Epithelial cell of esophagus (primary cell): ENCODE data around the gene RBM42.

Experiments
- DNase-seq: peaks from one replicate; pipeline ENCODE4 v3.0.0; 2010; ENCODE audit warnings: low read depth
- H3K4me3 ChIP-seq: 2 replicates; pipeline ENCODE4 v1.5.1; 2011; ENCODE audit warnings: mild to moderate bottlenecking, low read length, control low read depth
- TF ChIP-seq, protein P1 (sequence below): IDR thresholded peaks from 2 replicates; pipeline ENCODE4 v1.5.1; 2011; ENCODE audit warnings: low read depth, mild to moderate bottlenecking, low read length, control low read depth, inconsistent platforms; ENCODE audit not compliant: insufficient read depth; ENCODE audit errors: missing control alignments

Gene RBM42

DNA sequence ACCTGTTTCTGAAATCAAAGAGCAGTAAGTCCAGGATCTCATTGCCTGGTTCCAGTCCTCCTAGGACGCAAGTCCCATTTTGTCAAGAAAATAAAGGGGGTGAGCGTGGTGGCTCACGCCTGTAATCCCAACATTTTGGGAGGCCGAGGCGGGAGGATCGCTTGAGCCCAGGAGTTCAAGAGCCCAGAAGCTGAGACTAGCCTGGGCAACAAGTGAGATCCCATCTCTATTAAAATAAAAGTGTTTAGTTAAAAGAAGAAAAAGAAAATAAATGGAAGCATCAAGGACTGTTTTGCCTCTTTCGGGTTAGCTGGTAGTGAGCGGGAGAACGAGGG is 16.6 kb upstream of the RBM42 start:
- TF ChIP-seq, protein P1, sequence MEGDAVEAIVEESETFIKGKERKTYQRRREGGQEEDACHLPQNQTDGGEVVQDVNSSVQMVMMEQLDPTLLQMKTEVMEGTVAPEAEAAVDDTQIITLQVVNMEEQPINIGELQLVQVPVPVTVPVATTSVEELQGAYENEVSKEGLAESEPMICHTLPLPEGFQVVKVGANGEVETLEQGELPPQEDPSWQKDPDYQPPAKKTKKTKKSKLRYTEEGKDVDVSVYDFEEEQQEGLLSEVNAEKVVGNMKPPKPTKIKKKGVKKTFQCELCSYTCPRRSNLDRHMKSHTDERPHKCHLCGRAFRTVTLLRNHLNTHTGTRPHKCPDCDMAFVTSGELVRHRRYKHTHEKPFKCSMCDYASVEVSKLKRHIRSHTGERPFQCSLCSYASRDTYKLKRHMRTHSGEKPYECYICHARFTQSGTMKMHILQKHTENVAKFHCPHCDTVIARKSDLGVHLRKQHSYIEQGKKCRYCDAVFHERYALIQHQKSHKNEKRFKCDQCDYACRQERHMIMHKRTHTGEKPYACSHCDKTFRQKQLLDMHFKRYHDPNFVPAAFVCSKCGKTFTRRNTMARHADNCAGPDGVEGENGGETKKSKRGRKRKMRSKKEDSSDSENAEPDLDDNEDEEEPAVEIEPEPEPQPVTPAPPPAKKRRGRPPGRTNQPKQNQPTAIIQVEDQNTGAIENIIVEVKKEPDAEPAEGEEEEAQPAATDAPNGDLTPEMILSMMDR = no peak
- peak overlapping the region; percentile 99 for H3K4me3 ChIP-seq
- no peak for DNase-seq

DNA sequence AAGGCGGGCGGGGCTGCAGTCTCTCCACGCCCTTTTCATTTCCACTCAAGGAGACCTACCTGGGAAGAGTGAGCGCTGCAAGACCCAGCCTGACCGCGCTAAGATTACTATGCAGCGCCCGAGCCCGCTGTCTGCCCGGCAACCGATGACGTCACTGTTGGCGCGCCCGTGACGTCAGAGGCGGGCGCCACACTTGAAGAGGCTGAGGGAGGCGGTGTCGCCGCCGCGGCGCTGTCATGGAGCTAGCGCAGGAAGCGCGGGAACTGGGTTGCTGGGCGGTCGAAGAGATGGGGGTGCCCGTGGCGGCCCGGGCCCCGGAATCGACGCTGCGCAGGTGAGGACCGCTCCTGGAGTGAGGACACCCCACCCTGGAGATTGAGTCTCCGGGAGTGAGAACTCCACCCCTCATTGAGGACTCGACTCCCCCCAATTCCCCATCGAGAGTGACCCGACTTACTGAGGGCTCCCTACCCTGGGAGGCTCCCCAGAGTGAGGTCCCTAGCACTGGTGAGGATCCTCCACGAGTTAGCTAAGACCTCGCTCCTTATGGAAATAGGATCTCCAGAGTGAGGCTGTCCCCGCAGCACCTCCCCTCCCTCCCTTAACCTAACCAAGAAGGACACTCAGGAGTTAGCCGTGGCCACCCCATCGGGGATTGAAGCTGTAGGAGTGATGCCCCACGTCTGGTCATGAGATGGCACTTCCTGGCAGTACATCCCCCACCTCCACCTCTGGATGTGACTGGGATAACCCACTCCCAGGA is 16.1 kb upstream of the RBM42 start, which contains the start of gene HAUS5:
TSS of gene HAUS5 (plus strand) at position 177 of the 763 bp plus-strand sequence. CDS start at position 237, 60 bp downstream.
- TF ChIP-seq, protein P1 = no peak
- peak within 1 kb of the TSS; percentile 99 for H3K4me3 ChIP-seq
- DNase-seq = peak; percentile 94

DNA sequence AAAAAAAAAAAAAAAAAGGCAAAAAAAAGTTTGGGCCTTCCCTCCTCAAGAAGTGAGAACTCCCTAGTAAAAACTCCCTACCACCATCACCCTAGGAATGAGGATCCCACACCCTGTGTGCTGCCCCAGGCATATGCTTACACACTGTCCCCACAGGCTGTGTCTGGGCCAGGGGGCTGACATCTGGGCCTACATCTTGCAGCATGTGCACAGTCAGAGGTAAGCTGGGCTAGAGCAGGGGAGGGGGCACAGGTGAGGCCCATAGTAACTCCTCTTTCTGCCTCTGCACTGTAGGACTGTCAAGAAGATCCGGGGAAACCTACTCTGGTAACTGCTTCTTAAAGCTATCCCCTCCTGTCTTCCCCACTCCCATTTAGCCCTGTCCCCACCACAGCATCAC is 15.3 kb upstream of the RBM42 start:
- no peak for DNase-seq
- no peak overlapping the region for H3K4me3 ChIP-seq
- TF ChIP-seq, protein P1 = no peak

DNA sequence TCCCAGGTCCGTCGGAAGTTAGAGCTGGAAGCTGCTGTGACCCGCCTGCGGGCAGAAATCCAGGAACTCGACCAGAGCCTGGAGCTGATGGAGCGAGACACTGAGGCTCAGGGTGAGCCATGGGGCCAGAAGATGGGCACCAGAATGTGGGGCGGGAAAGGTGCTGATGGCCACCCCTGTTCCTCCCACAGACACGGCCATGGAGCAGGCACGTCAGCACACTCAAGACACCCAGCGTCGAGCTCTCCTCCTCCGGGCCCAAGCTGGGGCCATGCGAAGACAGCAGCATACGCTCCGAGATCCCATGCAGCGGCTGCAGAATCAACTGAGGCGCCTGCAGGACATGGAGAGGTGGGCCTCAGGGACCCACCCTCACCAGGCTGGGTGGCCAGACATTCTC is 13.8 kb upstream of the RBM42 start:
- H3K4me3 ChIP-seq = no peak overlapping the region
- TF ChIP-seq, protein P1 = no peak
- DNase-seq = no peak

DNA sequence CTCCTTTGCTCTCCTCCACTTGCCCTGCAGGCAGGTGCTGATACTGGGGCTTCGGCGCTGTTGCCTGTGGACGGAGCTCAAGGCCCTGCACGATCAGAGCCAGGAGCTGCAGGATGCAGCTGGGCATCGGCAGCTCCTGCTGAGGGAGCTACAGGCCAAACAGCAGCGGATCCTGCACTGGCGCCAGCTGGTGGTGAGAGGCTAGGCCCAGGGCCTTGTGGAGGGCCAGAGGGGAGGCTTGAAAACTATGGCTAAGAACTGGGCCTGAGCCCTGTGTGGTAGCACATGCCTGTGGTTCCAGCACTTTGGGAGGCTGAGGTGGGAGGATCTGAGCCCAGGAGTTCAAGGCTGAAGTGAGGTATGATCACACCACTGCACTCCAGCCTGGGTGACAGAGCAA is 10.0 kb upstream of the RBM42 start:
- H3K4me3 ChIP-seq = no peak overlapping the region
- TF ChIP-seq, protein P1 = no peak
- DNase-seq = no peak

DNA sequence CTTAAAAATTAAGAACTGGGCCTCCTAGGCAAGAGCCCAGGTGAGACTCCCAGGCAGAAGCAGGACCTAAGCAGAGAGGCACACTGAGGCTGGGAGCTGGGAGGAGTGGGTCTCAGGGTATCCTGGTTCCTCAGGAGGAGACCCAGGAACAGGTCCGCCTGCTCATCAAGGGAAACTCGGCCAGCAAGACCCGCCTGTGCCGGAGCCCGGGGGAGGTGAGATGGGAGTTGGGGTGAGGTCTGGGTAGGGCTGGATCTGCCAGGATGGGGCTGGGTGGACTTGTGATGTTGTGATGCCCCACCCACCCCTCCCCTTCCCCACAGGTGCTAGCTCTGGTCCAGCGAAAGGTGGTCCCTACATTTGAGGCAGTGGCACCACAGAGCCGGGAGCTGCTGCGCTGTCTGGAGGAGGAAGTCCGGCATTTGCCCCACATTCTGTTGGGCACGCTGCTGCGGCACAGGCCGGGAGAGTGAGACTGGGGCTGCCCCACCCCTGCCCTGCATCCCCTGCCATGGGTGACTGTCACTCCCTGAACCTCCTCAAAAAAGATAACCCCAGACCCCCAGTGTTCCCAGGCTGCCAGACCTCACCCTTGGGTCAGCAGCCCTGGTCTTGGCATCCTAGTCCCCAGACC is 9.4 kb upstream of the RBM42 start:
- no peak overlapping the region for H3K4me3 ChIP-seq
- TF ChIP-seq, protein P1 = no peak
- no peak for DNase-seq

DNA sequence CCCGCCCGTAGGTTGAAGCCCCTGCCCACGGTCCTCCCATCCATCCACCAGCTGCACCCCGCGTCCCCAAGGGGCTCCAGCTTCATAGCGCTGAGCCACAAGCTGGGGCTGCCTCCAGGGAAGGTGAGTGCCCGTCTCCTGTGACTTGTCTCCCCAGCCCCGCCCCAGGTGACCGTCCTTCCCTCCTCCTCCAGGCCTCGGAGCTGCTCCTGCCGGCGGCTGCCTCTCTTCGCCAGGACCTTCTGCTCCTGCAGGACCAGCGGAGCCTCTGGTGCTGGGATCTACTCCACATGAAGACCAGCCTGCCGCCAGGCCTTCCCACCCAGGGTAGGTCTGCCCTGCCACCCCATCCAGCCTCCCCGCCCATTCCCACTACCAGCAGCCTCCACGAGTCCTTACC is 8.8 kb upstream of the RBM42 start:
- TF ChIP-seq, protein P1 = no peak

More for the DNA sequence above, 8.8 kb upstream of the RBM42 start:
- H3K4me3 ChIP-seq = no peak overlapping the region
- DNase-seq = no peak
